ENCODE results near the gene IL18RAP.

IL18RAP gene

DNA sequence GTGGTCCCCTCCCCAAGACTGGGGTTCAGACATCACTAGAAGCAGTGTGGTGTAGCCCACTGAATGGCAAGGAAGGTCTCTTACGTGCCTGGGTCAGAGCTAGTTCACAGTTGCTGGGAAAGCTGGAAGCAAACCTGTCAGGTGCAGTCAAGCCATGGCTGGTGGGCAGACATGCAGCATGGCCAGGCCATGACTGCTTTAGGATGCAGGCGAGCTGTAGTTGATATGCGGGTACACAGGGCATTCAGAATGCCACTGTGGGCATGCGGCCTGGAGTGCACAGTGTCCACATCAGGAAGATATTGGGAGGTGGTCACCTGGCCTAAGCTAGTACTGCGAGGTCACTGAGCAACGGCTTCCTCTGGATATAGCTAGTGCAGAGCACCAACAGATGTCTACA, 38.2 kb downstream of the IL18RAP start:
- DNase-seq, result no peak

DNA sequence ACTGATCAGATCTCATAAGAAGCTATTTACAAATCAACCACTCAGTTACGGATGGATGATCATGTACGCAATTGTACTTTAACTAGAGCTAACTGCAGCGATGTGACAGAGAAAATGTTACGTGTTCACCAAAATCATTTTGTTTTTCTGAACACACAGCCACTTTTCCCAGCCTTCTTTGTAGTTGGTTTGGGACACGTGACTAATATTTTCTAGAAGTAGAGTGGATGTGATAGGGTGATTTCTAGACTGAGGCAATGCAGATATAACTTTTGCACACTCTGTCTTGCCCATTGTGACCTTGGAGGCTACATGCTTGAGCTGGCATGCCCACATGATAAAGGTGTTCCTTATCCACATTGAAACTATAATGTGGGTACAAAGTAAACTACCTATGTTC, 40.2 kb downstream of the IL18RAP start:
- DNase-seq, result no peak

DNA sequence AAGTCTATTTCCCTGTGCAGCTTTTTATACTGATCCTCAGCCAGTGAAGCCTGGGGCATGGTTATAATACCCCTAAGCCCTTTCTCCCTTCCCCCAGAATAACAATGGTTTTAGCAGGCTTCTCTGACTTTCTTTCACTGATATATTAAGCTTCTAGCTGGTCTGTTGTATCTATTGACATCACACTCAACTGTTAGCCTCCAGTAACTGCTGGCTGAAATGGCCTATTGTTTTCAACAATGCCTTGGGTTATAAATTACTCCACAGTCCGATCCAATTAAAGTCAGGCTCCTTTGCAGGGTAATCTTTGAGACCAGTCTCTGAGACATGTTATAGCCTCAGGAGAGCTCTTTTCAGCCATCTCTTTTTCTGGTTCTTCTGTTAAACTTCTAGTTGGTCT, 47.2 kb downstream of the IL18RAP start:
- DNase-seq, result no peak

DNA sequence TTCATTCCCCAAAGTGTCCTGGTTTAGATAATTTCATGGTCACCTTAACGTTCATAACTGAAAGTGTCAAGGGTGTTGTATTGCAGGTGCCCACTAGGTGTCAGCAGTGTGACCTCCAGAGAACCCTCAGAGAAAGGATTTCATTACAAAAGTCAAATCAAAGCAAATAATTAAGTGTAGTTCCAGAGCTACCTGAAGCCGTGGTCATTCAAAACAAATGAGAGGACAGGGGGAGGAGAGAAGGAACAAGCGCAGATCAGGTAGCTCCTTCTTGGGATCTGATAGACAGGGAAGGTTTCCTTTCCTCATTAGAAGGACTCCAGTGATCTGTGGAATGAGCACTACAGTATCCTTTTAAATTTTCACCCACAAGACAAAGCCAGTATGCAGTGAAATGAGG, 50.1 kb downstream of the IL18RAP start, which contains the start of gene SLC9A4:
Gene SLC9A4 (plus strand): TSS at position 207 of the 400 bp plus-strand sequence. CDS start 534 bp downstream, outside the sequence.
- peak; percentile 50 to 72 (median 64) for DNase-seq

DNA sequence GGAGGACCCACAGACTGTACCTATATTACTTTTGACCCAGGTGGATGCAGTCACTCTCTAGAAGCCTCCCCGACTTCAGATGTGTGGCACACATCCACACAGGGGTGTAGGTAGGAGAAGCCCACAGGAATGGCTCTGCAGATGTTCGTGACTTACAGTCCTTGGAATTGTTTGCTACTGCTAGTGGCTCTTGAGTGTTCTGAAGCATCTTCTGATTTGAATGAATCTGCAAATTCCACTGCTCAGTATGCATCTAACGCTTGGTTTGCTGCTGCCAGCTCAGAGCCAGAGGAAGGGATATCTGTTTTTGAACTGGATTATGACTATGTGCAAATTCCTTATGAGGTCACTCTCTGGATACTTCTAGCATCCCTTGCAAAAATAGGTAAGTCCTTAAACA, 50.7 kb downstream of the IL18RAP start:
- DNase-seq, result no peak

DNA sequence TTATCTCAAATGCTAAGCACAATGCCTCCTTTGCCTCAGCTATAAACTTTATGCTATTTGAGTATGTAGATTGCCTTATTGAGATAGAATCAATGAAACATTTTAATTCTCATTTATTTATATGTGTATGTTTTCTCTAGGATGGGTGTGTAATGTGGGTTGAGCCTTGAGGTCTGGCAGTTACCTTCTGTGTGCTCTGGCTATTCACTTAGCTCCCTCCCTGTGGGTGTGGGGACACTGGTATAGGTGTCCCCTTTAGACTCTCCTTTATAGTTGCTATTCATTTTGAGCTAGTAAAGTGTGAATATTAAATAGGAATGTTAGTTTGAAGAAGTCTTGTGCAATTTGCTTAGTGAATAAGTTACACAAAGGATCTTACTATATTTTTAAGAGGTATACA, 51.8 kb downstream of the IL18RAP start:
- DNase-seq, result no peak

DNA sequence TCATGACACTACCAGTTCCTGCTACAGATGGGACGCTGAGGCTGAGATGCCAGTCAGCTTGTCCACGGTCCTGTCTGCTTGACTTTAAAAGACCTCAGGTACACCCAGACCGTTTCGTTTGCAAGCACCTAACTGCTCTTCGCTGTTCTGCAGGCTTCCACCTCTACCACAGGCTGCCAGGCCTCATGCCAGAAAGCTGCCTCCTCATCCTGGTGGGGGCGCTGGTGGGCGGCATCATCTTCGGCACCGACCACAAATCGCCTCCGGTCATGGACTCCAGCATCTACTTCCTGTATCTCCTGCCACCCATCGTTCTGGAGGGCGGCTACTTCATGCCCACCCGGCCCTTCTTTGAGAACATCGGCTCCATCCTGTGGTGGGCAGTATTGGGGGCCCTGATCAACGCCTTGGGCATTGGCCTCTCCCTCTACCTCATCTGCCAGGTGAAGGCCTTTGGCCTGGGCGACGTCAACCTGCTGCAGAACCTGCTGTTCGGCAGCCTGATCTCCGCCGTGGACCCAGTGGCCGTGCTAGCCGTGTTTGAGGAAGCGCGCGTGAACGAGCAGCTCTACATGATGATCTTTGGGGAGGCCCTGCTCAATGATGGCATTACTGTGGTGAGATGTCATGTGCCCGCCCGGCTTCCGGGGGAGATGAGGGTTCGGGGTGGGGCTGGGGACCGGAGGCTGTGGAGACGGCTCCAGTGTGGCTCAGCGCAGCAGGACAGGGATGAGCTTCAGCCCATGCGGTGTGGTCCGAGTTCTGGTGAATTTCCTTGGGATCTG, 55.9 kb downstream of the IL18RAP start:
- DNase-seq, result no peak

DNA sequence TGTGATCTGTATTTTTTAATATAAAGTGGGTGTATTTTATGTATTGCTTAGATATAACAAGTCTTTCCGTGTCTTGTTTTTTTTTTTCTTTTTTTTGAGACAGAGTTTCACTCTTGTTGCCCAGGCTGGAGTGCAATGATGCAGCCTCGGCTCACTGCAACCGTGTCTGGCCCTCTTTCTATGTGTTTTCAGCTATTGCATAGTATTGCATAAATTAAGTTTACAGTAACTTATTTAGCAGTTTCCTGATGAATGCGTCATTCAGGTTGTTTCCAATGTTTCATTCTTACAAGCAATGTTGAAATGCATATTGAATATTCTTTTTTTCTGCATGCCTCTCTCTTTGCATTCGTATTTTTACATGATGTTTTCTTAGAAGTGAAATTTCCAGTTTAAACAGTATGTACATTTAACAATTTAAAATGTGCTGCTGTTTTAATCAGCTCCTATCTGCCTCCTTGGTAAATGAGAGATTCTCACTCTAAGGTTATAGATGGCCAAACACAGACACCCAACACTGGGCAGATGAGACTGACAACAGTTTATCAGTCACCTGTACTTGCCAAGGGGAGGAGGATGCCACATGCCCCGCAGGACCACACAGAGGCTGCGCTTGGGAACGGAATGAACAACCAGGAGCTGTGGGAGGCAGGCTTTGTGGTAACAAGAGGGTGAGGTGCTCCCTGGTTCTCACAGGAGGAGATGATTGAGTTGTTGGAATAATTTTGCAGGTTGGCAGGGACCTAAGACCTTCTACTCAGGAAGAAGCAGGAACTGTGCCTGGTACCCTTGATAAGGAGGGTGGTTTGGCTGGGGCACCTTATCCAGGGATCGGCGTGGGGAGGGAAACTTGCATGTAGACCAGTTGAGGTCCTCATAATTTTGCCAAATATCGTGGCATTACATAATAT, 57.6 kb downstream of the IL18RAP start:
- DNase-seq, result no peak

DNA sequence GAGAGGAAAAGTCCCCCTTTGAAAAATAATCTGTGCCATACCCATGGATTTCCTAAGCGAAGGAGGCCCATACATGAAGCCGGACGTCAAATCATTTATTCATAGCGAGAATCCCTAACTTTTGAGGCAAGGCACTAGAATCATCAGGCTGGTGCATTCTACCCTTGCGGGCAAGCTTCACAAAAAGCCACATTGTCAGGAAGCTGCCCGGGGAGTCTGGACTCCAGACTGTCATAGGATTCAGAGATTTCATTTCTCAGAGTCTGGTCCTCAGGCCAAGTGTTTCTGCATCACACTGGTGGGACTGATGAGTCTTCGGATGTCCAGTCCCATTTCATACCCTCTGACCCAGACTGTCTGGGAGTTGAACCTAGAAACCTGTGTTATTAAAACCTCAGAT, 59.0 kb downstream of the IL18RAP start:
- DNase-seq, result no peak

DNA sequence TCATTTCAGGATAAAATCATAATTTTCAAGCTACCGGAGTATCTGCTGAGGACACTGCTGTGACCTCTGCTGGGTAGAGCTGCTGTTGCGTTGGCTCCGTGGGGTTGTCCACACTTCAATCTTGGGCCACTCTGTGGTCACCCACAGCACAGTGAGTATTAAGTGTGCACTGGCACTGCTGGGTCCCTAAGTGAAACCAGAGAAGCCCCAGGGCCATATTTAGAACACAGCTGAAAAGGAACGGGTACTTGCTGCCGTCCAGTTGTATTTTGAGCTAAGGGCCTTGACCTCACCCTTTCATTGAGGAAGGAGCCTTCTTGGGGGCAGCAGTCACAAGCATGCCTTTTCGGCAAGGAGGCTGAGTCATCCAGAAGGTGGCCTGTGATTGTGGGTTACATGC, 60.1 kb downstream of the IL18RAP start:
- peak in 1 of 4 experiments; percentile 12 for DNase-seq

DNA sequence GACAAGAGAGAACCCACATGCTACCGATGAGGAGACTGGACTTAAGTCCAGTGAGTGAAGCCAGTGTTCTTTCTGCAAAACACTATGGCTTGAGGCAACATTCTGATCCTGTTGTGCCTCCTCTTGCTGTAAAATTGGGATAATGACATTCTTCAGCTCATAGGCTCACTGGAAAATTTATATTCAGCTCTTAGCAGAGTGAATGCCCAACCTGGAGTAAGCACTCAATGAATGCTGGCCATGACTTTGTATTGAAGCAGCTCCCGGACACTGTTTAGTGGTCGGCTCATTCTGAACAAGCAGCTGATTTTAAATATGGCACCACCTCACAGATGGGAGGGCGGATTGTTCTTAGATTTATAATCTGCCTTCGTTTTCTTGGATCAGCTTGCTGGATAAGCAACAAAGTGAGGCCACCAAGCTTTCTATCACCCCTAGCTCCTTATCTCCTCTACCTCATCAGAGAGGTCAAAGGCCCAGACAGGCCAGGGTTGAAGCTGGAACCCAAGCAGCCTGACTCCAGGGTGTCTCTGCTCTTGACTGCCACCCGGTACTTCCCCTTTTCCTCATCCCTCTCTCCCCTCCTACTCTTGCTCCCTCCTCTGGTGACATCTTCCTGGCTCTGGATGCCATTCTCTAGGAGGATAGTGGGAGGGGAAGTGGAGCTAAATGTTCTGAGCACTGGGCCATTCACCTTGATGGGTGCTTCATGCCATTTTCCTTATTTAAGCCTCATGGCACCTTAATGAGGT, 61.5 kb downstream of the IL18RAP start:
- peak in 1 of 4 experiments; percentile 6 for DNase-seq

DNA sequence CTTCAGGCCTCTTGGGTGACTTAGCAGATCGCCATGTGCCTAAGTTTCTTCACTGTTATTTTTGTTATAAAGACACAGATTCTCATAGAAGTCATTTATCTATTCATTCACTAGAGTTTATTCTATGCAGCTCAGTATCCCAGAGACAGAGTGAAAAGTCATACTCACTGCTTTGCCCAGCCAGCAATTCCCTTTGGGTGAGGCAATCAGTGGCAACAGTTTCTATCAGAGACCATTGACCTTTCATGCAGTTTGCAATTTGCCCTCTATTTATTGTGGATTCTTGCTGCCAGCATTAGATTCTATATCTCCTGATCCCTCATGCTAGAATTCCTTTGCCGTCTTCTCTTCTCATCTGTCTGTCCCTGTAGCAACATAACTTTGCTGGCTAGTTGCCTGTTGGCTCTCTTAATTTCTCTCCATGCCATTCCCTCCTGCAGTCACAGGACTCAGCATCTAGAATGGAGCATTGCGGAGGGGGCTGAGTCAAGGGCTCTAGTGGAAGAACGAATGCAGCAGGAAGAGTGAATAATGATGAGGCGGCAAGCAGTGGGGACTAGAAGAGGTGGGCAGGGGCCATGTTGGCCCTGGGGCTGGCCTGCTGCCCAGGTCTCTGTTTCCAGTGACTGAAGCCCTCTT, 62.3 kb downstream of the IL18RAP start:
- DNase-seq, result no peak

DNA sequence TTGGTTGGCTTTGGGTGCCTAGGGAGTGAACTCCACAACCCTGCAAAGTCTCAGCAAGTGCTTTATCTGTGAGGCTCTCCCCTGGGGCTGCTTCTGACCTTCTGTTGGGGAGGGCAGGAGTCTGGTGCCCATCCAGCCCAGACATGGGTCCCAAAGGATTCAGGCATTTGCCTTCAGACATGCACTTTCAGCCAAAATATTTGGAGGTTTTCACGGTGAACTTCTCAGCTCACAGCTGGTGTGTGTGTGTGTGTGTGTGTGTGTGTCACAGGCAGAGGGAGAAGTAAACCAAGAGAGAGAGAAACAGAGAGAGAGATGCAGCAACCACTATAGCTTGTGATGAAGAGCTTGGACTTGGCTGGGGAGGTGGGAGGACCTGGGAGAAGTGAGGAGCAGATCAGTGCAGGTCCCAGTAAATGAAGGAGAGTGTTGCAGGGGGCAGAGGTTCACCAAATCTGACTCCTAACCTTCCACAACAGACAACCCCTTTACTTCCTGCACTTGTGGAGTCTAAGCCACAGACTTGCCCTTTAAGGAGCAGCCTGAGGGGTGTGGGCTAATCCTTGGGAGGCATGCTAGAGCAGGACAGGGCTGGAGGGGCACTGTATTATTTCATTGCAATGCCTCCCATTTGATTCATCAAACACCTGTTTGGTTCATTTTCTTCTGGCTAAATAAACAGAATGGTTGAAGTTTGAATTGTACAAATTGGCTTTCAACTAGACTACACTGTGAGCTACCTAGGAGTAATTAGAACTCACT, 64.2 kb downstream of the IL18RAP start:
- no peak for DNase-seq

DNA sequence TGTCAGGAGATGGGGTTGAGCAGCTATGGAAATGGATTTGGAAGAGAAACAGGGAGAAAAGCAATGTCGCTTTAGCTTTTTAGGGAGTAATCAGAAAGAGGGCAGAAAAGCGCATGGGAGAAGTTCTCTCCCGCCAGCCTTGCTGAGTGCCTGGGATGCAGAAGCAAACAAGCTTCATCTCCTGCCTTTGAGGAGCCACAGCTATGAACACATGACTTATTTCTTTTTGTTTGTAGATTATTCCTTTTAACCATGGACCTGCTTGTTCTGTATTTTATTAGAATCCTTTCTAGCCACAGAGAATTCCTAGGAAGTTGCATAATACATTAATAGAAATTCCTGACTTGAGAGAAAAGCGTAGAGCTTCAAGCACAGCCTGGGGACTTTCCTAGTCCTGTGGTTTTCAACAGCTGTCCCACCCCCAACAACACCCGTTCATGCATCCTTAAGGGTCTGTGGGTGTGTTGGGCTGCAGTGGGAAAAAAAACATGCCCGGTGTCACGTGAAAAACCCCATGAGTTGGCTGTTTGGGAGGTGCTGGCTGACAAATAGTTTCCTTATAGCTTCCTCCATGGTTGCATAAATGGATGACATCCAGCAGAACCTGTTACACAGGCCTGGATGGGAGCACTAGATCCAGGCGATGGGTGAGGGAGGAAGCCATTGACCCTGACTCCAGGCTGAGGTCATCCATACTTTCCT, 65.0 kb downstream of the IL18RAP start:
- peak; percentile 64 to 87 (median 76) for DNase-seq

DNA sequence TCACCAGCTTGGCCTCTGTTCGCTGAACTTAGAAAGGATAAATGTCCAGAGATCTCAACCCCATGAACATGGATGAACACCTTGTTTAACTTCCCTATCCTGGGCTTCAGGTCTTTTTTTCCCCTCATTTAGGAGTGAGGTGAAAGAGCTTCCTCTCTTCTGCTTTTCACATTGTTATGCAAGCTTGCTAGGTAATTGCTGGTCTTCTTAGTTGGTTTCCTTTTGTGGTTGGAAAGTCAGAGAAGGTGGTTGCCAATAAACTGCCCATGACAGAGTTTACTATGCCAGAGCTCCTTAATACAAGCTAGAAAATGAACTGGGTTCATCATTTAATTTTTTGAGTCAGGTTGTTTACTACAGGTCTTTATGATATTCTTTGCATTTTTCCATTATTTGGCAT, 66.7 kb downstream of the IL18RAP start:
- no peak for DNase-seq

DNA sequence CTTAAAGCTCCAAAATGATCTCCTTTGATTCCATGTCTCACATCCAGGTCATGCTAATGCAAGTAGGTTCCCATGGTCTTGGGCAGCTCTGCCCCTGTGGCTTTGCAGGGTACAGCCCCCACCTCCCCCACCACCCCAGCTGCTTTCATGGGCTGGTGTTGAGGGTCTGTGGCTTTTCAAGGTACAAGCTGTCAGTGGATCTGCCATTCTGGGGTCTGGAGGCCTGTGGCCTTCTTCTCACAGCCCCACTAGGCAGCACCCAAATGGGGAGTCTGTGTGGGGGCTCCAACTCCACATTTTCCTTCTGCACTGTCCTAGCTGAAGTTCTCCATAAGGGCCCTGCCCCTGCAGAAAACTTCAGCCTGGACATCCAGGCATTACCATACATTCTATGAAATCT, 69.0 kb downstream of the IL18RAP start:
- DNase-seq, result no peak

DNA sequence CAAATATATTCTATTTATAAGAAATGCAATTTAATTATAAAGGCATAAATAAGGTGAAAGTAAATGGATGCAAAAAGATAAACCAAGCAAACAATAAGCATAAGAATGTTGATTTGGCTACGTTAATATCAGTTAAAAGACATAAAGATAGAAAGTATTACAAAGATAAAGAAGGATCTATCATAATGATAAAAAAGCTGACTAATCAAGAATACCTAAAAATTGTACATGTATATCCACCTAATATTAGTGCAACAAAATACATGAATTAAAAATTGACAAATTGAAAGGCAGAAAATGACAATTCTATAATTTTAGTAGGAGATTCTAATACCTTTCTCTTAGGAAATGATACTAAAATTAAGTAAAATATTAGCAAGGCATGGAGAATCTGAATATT, 71.6 kb downstream of the IL18RAP start:
- no peak for DNase-seq

DNA sequence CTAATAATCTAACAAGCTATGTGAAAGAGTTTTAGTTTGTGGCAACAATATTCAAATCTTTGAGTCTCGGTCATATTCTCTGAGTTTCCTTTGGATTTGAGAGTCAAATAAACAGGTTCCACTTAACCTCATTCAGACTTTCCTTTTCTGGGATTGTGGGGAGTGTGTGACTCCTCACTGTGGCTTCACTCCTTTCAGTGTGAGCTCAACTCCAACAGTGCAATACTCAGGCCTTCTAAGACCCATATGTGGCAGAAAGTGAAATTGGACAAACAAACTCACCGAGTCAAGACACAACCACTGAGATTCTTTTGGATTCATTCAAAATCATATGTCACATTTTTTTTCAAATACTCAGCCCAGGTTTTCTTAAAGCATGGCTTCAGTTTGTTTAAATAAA, 75.5 kb downstream of the IL18RAP start:
- DNase-seq, result no peak

DNA sequence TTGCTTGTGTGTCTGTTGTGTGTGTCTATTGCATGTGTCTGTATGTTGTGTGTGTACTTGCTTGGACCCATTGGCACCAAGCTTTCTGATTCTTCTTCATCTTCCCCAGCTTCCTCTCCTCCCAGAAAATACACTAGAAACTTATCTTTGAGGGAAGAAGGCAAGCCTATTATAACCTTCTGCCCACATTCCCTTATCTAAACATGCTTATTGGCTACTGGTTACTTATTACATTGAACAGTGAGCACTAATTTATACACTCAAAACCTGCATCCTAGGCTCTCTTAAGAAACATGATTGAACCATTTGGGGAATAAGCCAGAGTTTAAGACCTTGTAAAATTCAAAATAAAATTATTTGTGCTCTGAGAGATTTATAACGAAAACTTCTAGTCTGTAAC, 76.6 kb downstream of the IL18RAP start:
- no peak for DNase-seq

Measured in suppressor macrophage (primary cell).